IMR-90 (cell line): Measurements from ENCODE around the gene EBF4. TPM values are rescaled to one million over a fixed set of nuclear protein-coding genes. Genes with fewer than 3 reads are reported as not detected.

Experiments used
- ATAC-seq: fragments of 200-7000 bp; cut with Tn5 transposase; 2 replicates; pipeline ENCODE4 v1.9.1; 2020; ENCODE audit warnings: low read depth, mild to moderate bottlenecking, moderate library complexity
- BruUV-seq: library from RNA; stranded (reverse); fragments of 400-500 nt; replicated peaks from 2 replicates; lab custom pipeline; 2021; lab: Mats Ljungman, UMichigan
- CTCF ChIA-PET: fragments of 300-600 bp; formaldehyde crosslinking; extraction: SDS; loops from one replicate; lab custom pipeline; 2021; ENCODE audit warnings: antibody characterized with exemption; lab: Yijun Ruan, JAX
- POLR2A ChIA-PET: fragments of 300-600 bp; sonication (Branson Sonifier 250); formaldehyde crosslinking; loops from one replicate; lab custom pipeline; 2022; ENCODE audit warnings: antibody characterized with exemption; ENCODE audit not compliant: unreplicated experiment; lab: Charles Lee
- DNase-seq: peaks from one replicate; pipeline ENCODE4 v3.0.0; 2013
- H2AFZ ChIP-seq: replicated peaks from 2 replicates; pipeline ENCODE3; 2013; ENCODE audit warnings: low read length, mild to moderate bottlenecking; ENCODE audit not compliant: poor library complexity
- H2AK5ac ChIP-seq: 2 replicates; pipeline ENCODE4 v1.6.1; 2013; ENCODE audit warnings: low read depth, low read length, inconsistent platforms
- H2AK9ac ChIP-seq: replicated peaks from 2 replicates; pipeline ENCODE3; 2013; ENCODE audit warnings: mild to moderate bottlenecking, low read depth, low read length, moderate library complexity; ENCODE audit not compliant: poor library complexity
- H2BK120ac ChIP-seq: 2 replicates; pipeline ENCODE4 v1.6.1; 2013; ENCODE audit warnings: low read depth, low read length, inconsistent platforms
- H2BK15ac ChIP-seq: 3 replicates; pipeline ENCODE4 v1.6.1; 2013; ENCODE audit warnings: low read depth, low read length, inconsistent platforms
- H2BK20ac ChIP-seq: 2 replicates; pipeline ENCODE4 v1.6.1; 2013; ENCODE audit warnings: low read depth, mild to moderate bottlenecking, inconsistent platforms, low read length, moderate library complexity
- H2BK5ac ChIP-seq: 2 replicates; pipeline ENCODE4 v1.6.1; 2013; ENCODE audit warnings: mild to moderate bottlenecking, low read depth, low read length, inconsistent platforms; ENCODE audit not compliant: poor library complexity, severe bottlenecking
- H3K14ac ChIP-seq: replicated peaks from 2 replicates; pipeline ENCODE4 v1.6.1; 2013; ENCODE audit warnings: low read depth, low read length, inconsistent platforms
- H3K18ac ChIP-seq: 2 replicates; pipeline ENCODE4 v1.6.1; 2013; ENCODE audit warnings: low read depth, low read length, control low read depth
- H3K23ac ChIP-seq: 2 replicates; pipeline ENCODE4 v1.6.1; 2013; ENCODE audit warnings: low read depth, low read length, inconsistent platforms
- H3K27ac ChIP-seq: 2 replicates; pipeline ENCODE4 v1.5.1; 2013; ENCODE audit warnings: mild to moderate bottlenecking, control low read depth, low read length; ENCODE audit not compliant: insufficient read depth
- H3K27me3 ChIP-seq: 2 replicates; pipeline ENCODE4 v1.6.1; 2013; ENCODE audit warnings: low read length; ENCODE audit not compliant: control insufficient read depth, insufficient read depth
- H3K36me3 ChIP-seq: 2 replicates; pipeline ENCODE4 v1.6.1; 2013; ENCODE audit warnings: low read length, mixed read lengths; ENCODE audit not compliant: control insufficient read depth, insufficient read depth
- H3K4ac ChIP-seq: 2 replicates; pipeline ENCODE4 v1.6.1; 2013; ENCODE audit warnings: low read depth, low read length, inconsistent platforms
- H3K4me1 ChIP-seq: 2 replicates; pipeline ENCODE4 v1.6.1; 2013; ENCODE audit warnings: low read length, mixed read lengths; ENCODE audit not compliant: control insufficient read depth, insufficient read depth
- H3K4me2 ChIP-seq: 2 replicates; pipeline ENCODE4 v1.6.1; 2013; ENCODE audit warnings: low read depth, mild to moderate bottlenecking, control low read depth, low read length, moderate library complexity
- H3K4me3 ChIP-seq: 2 replicates; pipeline ENCODE4 v1.5.1; 2013; ENCODE audit warnings: low read depth, mild to moderate bottlenecking, control low read depth, low read length, moderate library complexity; ENCODE audit not compliant: insufficient read depth
- H3K56ac ChIP-seq: 2 replicates; pipeline ENCODE4 v1.6.1; 2013; ENCODE audit warnings: low read length, inconsistent platforms; ENCODE audit not compliant: insufficient read depth; ENCODE audit errors: extremely low read depth
- H3K79me1 ChIP-seq, 2 experiments: 2 replicates each; pipeline ENCODE4 v1.6.1; 2013; ENCODE audit warnings: low read length in 2 of 2, inconsistent platforms in 1 of 2, low read depth in 1 of 2
- H3K9ac ChIP-seq: 2 replicates; pipeline ENCODE4 v1.6.1; 2013; ENCODE audit warnings: low read depth, low read length, control low read depth
- H3K9me1 ChIP-seq: 2 replicates; pipeline ENCODE4 v1.6.1; 2013; ENCODE audit warnings: low read length, inconsistent platforms; ENCODE audit not compliant: insufficient read depth
- H3K9me3 ChIP-seq: 2 replicates; pipeline ENCODE4 v1.6.1; 2013; ENCODE audit warnings: low read length; ENCODE audit not compliant: control insufficient read depth, insufficient read depth
- H4K20me1 ChIP-seq: 2 replicates; pipeline ENCODE4 v1.6.1; 2013; ENCODE audit warnings: low read length, inconsistent platforms; ENCODE audit not compliant: insufficient read depth
- H4K5ac ChIP-seq: 2 replicates; pipeline ENCODE4 v1.6.1; 2013; ENCODE audit warnings: mild to moderate bottlenecking, low read depth, low read length, control low read depth
- H4K8ac ChIP-seq, 2 experiments: 2 replicates each; pipeline ENCODE4 v1.6.1; 2013; ENCODE audit warnings: low read depth in 2 of 2, low read length in 2 of 2, control low read depth in 1 of 2, inconsistent platforms in 1 of 2
- H4K91ac ChIP-seq: 2 replicates; pipeline ENCODE4 v1.6.1; 2013; ENCODE audit warnings: low read depth, low read length, inconsistent platforms; ENCODE audit not compliant: insufficient read depth
- BHLHE40 ChIP-seq: fragments of 150-350 bp; IDR thresholded peaks from 2 replicates; pipeline ENCODE4 v1.6.1; 2016; ENCODE audit warnings: mild to moderate bottlenecking, low read depth, low read length
- CEBPB ChIP-seq: IDR thresholded peaks from 2 replicates; pipeline ENCODE4 v1.6.1; 2012; ENCODE audit warnings: low read depth, low read length, improper control_type of control experiment
- CHD1 ChIP-seq: IDR thresholded peaks from 2 replicates; pipeline ENCODE4 v1.6.1; 2012; ENCODE audit warnings: low read depth, low read length, improper control_type of control experiment
- FOS ChIP-seq: fragments of 150-350 bp; IDR thresholded peaks from 2 replicates; pipeline ENCODE4 v1.6.1; 2016; ENCODE audit warnings: low read depth, low read length
- MAFK ChIP-seq: IDR thresholded peaks from 2 replicates; pipeline ENCODE4 v1.6.1; 2012; ENCODE audit warnings: low read depth, low read length, improper control_type of control experiment
- MAZ ChIP-seq: IDR thresholded peaks from 2 replicates; pipeline ENCODE4 v1.6.1; 2012; ENCODE audit warnings: low read depth, mild to moderate bottlenecking, low read length, improper control_type of control experiment, moderate library complexity, borderline replicate concordance
- NFE2L2 ChIP-seq: fragments of 150-350 bp; IDR thresholded peaks from 2 replicates; pipeline ENCODE4 v1.6.1; 2016; ENCODE audit warnings: low read depth, mild to moderate bottlenecking, low read length
- RAD21 ChIP-seq: IDR thresholded peaks from 2 replicates; pipeline ENCODE4 v1.6.1; 2012; ENCODE audit warnings: low read length, improper control_type of control experiment
- RFX5 ChIP-seq: IDR thresholded peaks from 2 replicates; pipeline ENCODE4 v1.8.0; 2012; ENCODE audit warnings: low read depth, mild to moderate bottlenecking, low read length, moderate library complexity
- SMC3 ChIP-seq: fragments of 150-350 bp; IDR thresholded peaks from 2 replicates; pipeline ENCODE4 v1.6.1; 2016; ENCODE audit warnings: low read depth, mild to moderate bottlenecking, antibody characterized with exemption, low read length, moderate library complexity
- WGBS, 2 experiments: methylation state at CpG; one replicate each; pipeline versions ENCODE4 v1.1.5 to v1.1.7; 2013; ENCODE audit warnings: missing lambda C conversion rate in 2 of 2; ENCODE audit not compliant: insufficient read length in 1 of 2; ENCODE audit errors: extremely low coverage in 2 of 2; 5-methylcytosine and 5-hydroxymethylcytosine counted together
- dilution Hi-C: fragments of 300-500 bp; cut with HindIII; formaldehyde crosslinking; loops from one replicate; pipeline ENCODE4 v1.14.3; 2018; ENCODE audit warnings: low sequenced_read_pairs; ENCODE audit not compliant: unreplicated experiment
- in situ Hi-C: fragments of 300-500 bp; cut with MboI; formaldehyde crosslinking; loops from 3 replicates; pipeline ENCODE4 v1.14.3; 2019; ENCODE audit warnings: low sequenced_read_pairs, inconsistent platforms, mixed read lengths
- intact Hi-C: fragments of 100-400 bp; cut with micrococcal nuclease; formaldehyde crosslinking; loops from 2 replicates; pipeline ENCODE4 v1.10.0; 2022
- polyA plus RNA-seq, 3 experiments: library from polyadenylated mRNA; depleted of rRNA; stranded (reverse); fragments of >200 nt; gene quantifications; 2 replicates each; pipeline ENCODE4 v1.2.3, GENCODE V29; 2012; ENCODE audit warnings: low replicate concordance in 1 of 3
- total RNA-seq: library from RNA; depleted of rRNA; stranded (reverse); fragments of >200 nt; gene quantifications from 2 replicates; pipeline ENCODE4 v1.2.3, GENCODE V29; 2012
- TF ChIP-seq, protein P1 (sequence below): conservative IDR thresholded peaks from 2 replicates; pipeline ENCODE4 v1.5.1; 2012; ENCODE audit warnings: mild to moderate bottlenecking, low read depth, low read length, improper control_type of control experiment
- TF ChIP-seq, protein P2 (sequence below): fragments of 150-350 bp; IDR thresholded peaks from 2 replicates; pipeline ENCODE4 v1.6.1; 2017; ENCODE audit warnings: mild to moderate bottlenecking, antibody characterized with exemption, low read length, low read depth
- TF ChIP-seq, protein P3 (sequence below): fragments of 150-350 bp; IDR thresholded peaks from 2 replicates; pipeline ENCODE4 v1.6.1; 2016; ENCODE audit warnings: low read depth, mild to moderate bottlenecking, low read length, moderate library complexity, borderline replicate concordance

The EBF4 gene
- total and polyA plus RNA-seq, 2 of the 4 experiments (the other 2 are of a cell fraction) = 0.18 to 1.1 TPM

DNA sequence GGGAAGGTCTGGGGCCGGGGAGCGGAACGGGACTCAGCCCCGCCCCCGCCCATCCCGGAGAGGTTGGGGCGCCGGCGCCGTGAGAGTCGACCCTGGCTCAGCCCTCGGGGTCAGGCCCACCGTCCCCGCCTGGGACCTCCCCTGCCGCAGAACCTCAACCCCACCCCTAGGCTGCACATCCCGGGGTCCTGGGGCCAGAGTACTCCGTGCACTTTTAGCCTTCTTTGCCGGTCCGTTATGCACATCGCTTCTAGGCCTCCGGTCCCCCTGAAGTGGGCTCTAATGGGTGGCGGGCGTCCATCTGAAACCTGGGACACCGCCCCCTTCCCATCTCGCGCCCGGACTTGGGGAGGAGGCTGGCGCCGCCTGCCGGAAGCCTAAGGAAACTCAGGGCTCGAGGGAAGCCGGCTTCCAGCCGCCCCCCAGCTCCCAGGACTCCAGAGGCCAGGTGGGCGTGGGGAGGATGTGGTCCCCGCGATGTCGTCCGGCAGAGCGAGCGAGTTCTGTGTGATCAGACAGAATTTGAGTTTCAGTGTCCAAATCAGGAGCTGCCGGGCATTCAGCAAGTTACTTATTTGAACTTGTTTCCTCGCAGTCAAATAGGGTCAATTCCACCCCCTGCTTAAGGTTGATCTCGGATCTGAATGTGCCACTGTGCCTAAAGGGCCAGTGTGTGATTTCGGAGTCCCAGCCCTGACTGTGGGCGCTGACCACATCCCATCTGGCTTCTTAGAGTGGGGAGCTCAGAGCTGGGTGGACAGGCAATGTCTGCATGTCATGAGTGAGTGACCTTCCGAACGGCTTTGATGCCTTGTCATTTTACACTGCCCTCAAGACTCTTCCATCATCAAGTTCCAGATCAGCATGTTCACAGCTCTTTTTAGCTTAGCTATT is 60.2 kb downstream of the EBF4 start:
- Histone ChIP-seq H3K23ac (peak overlapping the region; percentile 2; the same call in 1 of the 2 replicates), H2AK9ac (peak overlapping the region; percentile 11), H4K20me1 (no peaks in the 10 kb centered on the region), H3K14ac (no peak overlapping the region), H4K8ac (no peak overlapping the region), H2BK20ac (no peak overlapping the region), H2BK120ac (no peak overlapping the region), H4K91ac (no peak overlapping the region), H3K27me3 (peaks cover 60% of the 10 kb centered on the region), H3K4me3 (peak overlapping the region; percentile 30), H3K56ac (no peak overlapping the region), H2BK5ac (no peak overlapping the region), H3K9me3 (no peaks in the 10 kb centered on the region), H2AFZ (peak overlapping the region; percentile 87), H3K27ac (no peak overlapping the region), H2AK5ac (no peak overlapping the region), H3K9ac (no peak overlapping the region), H3K79me1 (no peaks in the 10 kb centered on the region), H3K4ac (no peak overlapping the region), H3K4me2 (peak overlapping the region; percentile 67), H3K4me1 (peaks cover 8% of the 10 kb centered on the region; the same call in 1 of the 2 replicates), H3K36me3 (no peaks in the 10 kb centered on the region), H4K5ac (no peak overlapping the region), H2BK15ac (no peak overlapping the region), H3K9me1 (no peaks in the 10 kb centered on the region), H3K18ac (no peak overlapping the region)
- WGBS, 2 experiments = 31% methylated on average over 11 of the region's 47 CpGs; no CpG with 5 or more reads in 1 of the 2 experiments
- CTCF ChIA-PET = interaction anchor here (0.9 to 1.4 kb wide), 4 partner anchors 12 to 100 kb away, joined by 3 to 6 read pairs (median 4); no protein-coding TSS in a partner anchor
- dilution Hi-C loops = no loop called here
- intact Hi-C loops = no loop called here
- peak; percentile 30 for DNase-seq
- peak; percentile 38 for ATAC-seq
- POLR2A ChIA-PET = no interaction called here
- in situ Hi-C loops = loop anchor here (5.0 to 10.0 kb wide), 2 partner anchors 99 to 242 kb away; no protein-coding TSS in a partner anchor
- BruUV-seq = no TSS peak
- TF ChIP-seq CHD1 = no peak
- TF ChIP-seq MAFK = no peak
- TF ChIP-seq CEBPB = no peak
- peak; percentile 42 for TF ChIP-seq SMC3
- peak; percentile 44 for TF ChIP-seq RAD21
- TF ChIP-seq, protein P1, sequence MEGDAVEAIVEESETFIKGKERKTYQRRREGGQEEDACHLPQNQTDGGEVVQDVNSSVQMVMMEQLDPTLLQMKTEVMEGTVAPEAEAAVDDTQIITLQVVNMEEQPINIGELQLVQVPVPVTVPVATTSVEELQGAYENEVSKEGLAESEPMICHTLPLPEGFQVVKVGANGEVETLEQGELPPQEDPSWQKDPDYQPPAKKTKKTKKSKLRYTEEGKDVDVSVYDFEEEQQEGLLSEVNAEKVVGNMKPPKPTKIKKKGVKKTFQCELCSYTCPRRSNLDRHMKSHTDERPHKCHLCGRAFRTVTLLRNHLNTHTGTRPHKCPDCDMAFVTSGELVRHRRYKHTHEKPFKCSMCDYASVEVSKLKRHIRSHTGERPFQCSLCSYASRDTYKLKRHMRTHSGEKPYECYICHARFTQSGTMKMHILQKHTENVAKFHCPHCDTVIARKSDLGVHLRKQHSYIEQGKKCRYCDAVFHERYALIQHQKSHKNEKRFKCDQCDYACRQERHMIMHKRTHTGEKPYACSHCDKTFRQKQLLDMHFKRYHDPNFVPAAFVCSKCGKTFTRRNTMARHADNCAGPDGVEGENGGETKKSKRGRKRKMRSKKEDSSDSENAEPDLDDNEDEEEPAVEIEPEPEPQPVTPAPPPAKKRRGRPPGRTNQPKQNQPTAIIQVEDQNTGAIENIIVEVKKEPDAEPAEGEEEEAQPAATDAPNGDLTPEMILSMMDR = peak; percentile 68
- no peak for TF ChIP-seq NFE2L2
- TF ChIP-seq, protein P2, sequence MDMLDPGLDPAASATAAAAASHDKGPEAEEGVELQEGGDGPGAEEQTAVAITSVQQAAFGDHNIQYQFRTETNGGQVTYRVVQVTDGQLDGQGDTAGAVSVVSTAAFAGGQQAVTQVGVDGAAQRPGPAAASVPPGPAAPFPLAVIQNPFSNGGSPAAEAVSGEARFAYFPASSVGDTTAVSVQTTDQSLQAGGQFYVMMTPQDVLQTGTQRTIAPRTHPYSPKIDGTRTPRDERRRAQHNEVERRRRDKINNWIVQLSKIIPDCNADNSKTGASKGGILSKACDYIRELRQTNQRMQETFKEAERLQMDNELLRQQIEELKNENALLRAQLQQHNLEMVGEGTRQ = no peak
- TF ChIP-seq, protein P3, sequence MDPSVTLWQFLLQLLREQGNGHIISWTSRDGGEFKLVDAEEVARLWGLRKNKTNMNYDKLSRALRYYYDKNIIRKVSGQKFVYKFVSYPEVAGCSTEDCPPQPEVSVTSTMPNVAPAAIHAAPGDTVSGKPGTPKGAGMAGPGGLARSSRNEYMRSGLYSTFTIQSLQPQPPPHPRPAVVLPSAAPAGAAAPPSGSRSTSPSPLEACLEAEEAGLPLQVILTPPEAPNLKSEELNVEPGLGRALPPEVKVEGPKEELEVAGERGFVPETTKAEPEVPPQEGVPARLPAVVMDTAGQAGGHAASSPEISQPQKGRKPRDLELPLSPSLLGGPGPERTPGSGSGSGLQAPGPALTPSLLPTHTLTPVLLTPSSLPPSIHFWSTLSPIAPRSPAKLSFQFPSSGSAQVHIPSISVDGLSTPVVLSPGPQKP = no peak
- TF ChIP-seq MAZ = no peak
- TF ChIP-seq FOS = no peak
- TF ChIP-seq BHLHE40 = no peak
- no peak for TF ChIP-seq RFX5
